IPS DF 4.7 (cell line): ENCODE results near the gene AXDND1.
A peak's percentile ranks its signal among the peaks of the same experiment; 100 is the strongest.
"Not testable (repeated sequence)": the region's sequence is repeated elsewhere in the genome, so short reads cannot be mapped to it uniquely, and the experiment has no call there.

Experiments
- DNase-seq: peaks from one replicate; pipeline ENCODE4 v3.0.0-alpha.2; 2013; ENCODE audit warnings: low spot score; ENCODE audit errors: extremely low read depth

AXDND1 gene

GRCh38 chr1:179369751-179370341, 4.1 kb downstream of the AXDND1 start:
- DNase-seq = peak; percentile 19

GRCh38 chr1:179372160-179372559, 6.4 kb downstream of the AXDND1 start:
- no peak for DNase-seq

GRCh38 chr1:179376223-179376622, 10.5 kb downstream of the AXDND1 start:
- DNase-seq = no peak

GRCh38 chr1:179380299-179380698, 14.5 kb downstream of the AXDND1 start:
- no peak for DNase-seq

- no peak for DNase-seq
These were observed 18.3 kb downstream of the AXDND1 start for GRCh38 chr1:179384027-179384426.

- DNase-seq = no peak
These were observed 19.7 kb downstream of the AXDND1 start for GRCh38 chr1:179385510-179385909.

- no peak for DNase-seq
These were observed 27.9 kb downstream of the AXDND1 start for GRCh38 chr1:179393721-179394120.

GRCh38 chr1:179399399-179399798, 33.6 kb downstream of the AXDND1 start:
- not testable (repeated sequence) for DNase-seq

GRCh38 chr1:179417760-179418159, 52.0 kb downstream of the AXDND1 start:
- DNase-seq = not testable (repeated sequence)

GRCh38 chr1:179418706-179419105, 52.9 kb downstream of the AXDND1 start:
- DNase-seq = not testable (repeated sequence)

- no peak for DNase-seq
These were observed 58.8 kb downstream of the AXDND1 start for GRCh38 chr1:179424610-179425009.

GRCh38 chr1:179425186-179425585, 59.4 kb downstream of the AXDND1 start:
- DNase-seq = no peak

- no peak for DNase-seq
These were observed 71.4 kb downstream of the AXDND1 start for GRCh38 chr1:179437171-179437570.

- not testable (repeated sequence) for DNase-seq
These were observed 73.9 kb downstream of the AXDND1 start for GRCh38 chr1:179439646-179440045.

- not testable (repeated sequence) for DNase-seq
These were observed 74.5 kb downstream of the AXDND1 start for GRCh38 chr1:179440301-179440700.

GRCh38 chr1:179440971-179441370, 75.2 kb downstream of the AXDND1 start:
- DNase-seq = no peak

- DNase-seq = no peak
These were observed 75.7 kb downstream of the AXDND1 start for GRCh38 chr1:179441501-179441900.

- DNase-seq = not testable (repeated sequence)
These were observed 77.1 kb downstream of the AXDND1 start for GRCh38 chr1:179442846-179443245.

GRCh38 chr1:179445593-179445992, 79.8 kb downstream of the AXDND1 start:
- DNase-seq = no peak

GRCh38 chr1:179447489-179447888, 81.7 kb downstream of the AXDND1 start:
- no peak for DNase-seq

GRCh38 chr1:179448437-179449149, 82.8 kb downstream of the AXDND1 start:
- no peak for DNase-seq

- DNase-seq = not testable (repeated sequence)
These were observed 93.9 kb downstream of the AXDND1 start for GRCh38 chr1:179459606-179460206.

- not testable (repeated sequence) for DNase-seq
These were observed 99.9 kb downstream of the AXDND1 start for GRCh38 chr1:179465661-179466060.
